Neutrophil (primary cell): ENCODE results near the gene SERBP1.

Experiments
- H3K27ac ChIP-seq: fragments of 200-600 bp; sonication (generic); 2 replicates; pipeline ENCODE4 v1.5.1; 2016; ENCODE audit warnings: mild to moderate bottlenecking, moderate library complexity
- H3K27me3 ChIP-seq: fragments of 200-600 bp; sonication (generic); 2 replicates; pipeline ENCODE4 v1.6.0; 2016; ENCODE audit warnings: mild to moderate bottlenecking
- H3K36me3 ChIP-seq: fragments of 200-600 bp; sonication (generic); 2 replicates; pipeline ENCODE4 v1.5.1; 2017
- H3K4me1 ChIP-seq, 2 experiments: fragments of 200-600 bp in 1 of 2; sonication (generic) in 1 of 2; 1 replicate in 1 of 2; 2 replicates in 1 of 2; pipeline versions ENCODE4 v1.5.1 to v1.6.1; 2013 to 2016; ENCODE audit warnings: low read depth in 1 of 2, low read length in 1 of 2, mild to moderate bottlenecking in 1 of 2, moderate library complexity in 1 of 2; ENCODE audit not compliant: control insufficient read depth in 1 of 2, insufficient read depth in 1 of 2
- H3K4me3 ChIP-seq, 2 experiments: fragments of 200-600 bp in 1 of 2; sonication (generic) in 1 of 2; 1 replicate in 1 of 2; 2 replicates in 1 of 2; pipeline ENCODE4 v1.5.1; 2013 to 2016; ENCODE audit warnings: low read depth in 1 of 2, low read length in 1 of 2, mild to moderate bottlenecking in 1 of 2, moderate library complexity in 1 of 2
- H3K9me3 ChIP-seq: fragments of 200-600 bp; sonication (generic); 2 replicates; pipeline ENCODE4 v1.5.1; 2016
- TF ChIP-seq, protein P1 (sequence below): fragments of 200-600 bp; sonication (generic); IDR thresholded peaks from 2 replicates; pipeline ENCODE4 v1.5.1; 2016; ENCODE audit warnings: antibody characterized with exemption

Gene SERBP1

DNA sequence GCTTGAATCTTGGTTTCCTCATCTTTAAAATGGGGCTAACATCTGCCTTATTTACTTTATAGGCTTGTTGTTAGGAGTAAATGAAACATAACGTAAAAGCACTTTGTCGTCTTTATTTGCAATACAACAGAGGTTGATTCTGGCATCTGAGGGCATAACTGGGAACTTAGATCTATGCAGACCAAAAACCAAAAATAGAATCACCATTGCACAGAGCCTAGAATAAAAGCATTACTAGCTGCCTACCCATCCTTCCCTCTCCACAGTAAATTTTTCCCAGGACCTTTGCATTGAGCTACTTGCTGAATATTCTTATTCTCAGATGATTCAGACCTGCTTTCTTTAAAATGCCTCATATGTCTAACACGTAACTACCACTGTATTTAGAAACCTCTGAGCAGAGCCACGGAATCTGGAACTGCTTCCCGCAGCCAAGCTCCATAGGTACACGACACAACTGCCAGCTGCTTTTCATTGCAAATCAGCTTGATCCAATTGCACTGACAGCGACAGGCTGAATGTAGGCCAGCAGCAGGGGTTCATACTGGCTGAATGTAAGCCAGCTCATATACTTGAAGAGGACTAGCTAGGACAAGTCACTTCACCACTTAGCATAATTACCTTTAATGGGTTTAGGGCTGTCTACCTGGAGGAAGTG lies 33.2 kb upstream of the SERBP1 start:
- TF ChIP-seq, protein P1, sequence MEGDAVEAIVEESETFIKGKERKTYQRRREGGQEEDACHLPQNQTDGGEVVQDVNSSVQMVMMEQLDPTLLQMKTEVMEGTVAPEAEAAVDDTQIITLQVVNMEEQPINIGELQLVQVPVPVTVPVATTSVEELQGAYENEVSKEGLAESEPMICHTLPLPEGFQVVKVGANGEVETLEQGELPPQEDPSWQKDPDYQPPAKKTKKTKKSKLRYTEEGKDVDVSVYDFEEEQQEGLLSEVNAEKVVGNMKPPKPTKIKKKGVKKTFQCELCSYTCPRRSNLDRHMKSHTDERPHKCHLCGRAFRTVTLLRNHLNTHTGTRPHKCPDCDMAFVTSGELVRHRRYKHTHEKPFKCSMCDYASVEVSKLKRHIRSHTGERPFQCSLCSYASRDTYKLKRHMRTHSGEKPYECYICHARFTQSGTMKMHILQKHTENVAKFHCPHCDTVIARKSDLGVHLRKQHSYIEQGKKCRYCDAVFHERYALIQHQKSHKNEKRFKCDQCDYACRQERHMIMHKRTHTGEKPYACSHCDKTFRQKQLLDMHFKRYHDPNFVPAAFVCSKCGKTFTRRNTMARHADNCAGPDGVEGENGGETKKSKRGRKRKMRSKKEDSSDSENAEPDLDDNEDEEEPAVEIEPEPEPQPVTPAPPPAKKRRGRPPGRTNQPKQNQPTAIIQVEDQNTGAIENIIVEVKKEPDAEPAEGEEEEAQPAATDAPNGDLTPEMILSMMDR: no peak
- Histone ChIP-seq H3K27me3 (no peaks in the 10 kb centered on the region), H3K27ac (no peak overlapping the region), H3K9me3 (no peaks in the 10 kb centered on the region), H3K4me3 (no peak overlapping the region), H3K4me1 (no peaks in the 10 kb centered on the region), H3K36me3 (no peaks in the 10 kb centered on the region)

DNA sequence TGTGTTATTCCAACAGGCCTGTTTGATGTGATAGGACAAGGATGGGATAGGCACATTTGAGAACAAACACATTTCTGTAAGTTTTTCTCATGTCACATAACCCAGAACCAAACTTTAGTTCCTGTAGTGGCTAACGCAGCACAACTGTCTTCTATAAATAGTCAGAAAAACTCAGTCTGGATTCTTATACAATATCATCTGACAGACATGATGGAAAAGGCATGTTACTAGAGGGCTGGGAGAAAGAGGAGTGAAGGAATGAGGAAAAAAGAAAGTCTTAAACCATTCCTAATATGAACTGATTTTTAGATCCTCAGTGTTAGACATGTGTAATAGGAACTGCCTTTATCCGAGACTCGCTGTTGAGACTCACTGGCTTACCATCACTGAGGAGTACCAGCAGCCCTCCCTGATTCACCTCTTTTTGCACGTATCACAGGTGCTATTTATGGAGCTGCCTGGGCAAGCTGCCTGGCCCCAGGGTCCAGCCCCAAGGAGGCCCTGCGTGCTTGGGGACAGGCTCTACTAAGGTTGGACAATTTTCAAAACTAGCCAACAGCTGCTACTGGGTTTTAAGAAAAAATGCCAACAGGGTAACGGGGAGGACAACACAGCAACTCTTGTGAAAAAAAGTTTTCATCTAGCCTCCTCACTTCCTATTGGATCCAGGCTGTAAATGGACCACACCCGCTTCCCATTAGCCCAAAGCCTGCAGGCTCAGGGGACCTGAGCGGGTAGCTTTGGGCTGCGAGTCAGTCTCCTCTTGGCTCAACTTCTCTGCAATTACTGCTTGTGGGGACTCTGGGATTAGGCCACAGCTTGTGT lies 30.7 kb upstream of the SERBP1 start:
- H3K36me3 ChIP-seq: no peaks in the 10 kb centered on the region
- no peak overlapping the region for H3K27ac ChIP-seq
- H3K9me3 ChIP-seq: no peaks in the 10 kb centered on the region
- H3K4me1 ChIP-seq: peaks cover 2 to 6% of the 10 kb centered on the region in 2 experiments
- TF ChIP-seq, protein P1: no peak
- H3K27me3 ChIP-seq: no peaks in the 10 kb centered on the region
- no peak overlapping the region for H3K4me3 ChIP-seq

GRCh38 chr1:67459068-67459467 lies 28.9 kb upstream of the SERBP1 start:
- H3K9me3 ChIP-seq: no peaks in the 10 kb centered on the region
- no peaks in the 10 kb centered on the region for H3K36me3 ChIP-seq
- TF ChIP-seq, protein P1: no peak
- no peak overlapping the region for H3K4me3 ChIP-seq
- H3K4me1 ChIP-seq: peaks cover 2 to 6% of the 10 kb centered on the region in 2 experiments
- H3K27ac ChIP-seq: no peak overlapping the region
- no peaks in the 10 kb centered on the region for H3K27me3 ChIP-seq

DNA sequence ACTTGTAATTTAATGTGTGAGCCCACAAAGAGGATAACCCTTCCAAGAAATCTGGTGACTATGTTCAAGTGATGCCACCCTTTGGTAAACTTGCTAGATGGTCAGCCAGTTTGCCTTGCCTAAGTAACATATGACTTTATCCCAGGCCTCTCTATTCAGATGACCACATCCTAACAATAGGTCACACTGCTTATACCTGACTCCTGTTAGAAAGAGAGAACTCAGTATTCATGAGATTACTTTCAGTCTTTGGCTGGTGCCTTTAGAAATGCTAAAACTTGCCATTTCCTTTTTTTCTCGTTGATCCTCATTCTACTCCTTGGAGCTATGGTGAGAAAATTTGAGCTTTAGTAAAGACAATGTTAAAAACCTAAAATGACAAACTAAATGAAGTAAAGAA lies 28.5 kb upstream of the SERBP1 start:
- no peaks in the 10 kb centered on the region for H3K36me3 ChIP-seq
- TF ChIP-seq, protein P1: no peak

DNA sequence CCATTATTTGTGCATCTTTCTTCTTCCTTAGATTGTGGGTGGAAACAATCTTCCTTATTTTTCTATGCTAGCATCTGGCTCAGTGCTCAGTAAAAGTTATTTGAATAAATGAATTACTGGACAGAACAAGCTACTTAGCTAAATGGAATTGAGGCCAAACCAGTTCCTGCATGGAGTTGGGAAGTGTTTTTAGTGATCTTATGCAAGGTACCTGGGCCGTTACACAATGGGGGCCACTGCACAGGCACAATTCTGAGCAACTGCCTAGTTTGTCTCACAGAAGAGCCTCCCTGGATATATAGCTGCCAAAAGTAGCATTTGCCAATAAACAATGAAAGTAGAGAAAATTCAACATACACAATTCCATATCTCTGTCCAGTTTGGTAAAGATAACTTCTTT lies 27.0 kb upstream of the SERBP1 start:
- Histone ChIP-seq H3K36me3 (no peaks in the 10 kb centered on the region), H3K27ac (no peak overlapping the region), H3K9me3 (no peaks in the 10 kb centered on the region), H3K27me3 (no peaks in the 10 kb centered on the region), H3K4me1 (peaks cover 2 to 6% of the 10 kb centered on the region in 2 experiments), H3K4me3 (no peak overlapping the region)
- TF ChIP-seq, protein P1: no peak

More for the DNA sequence above, 28.5 kb upstream of the SERBP1 start:
- H3K9me3 ChIP-seq: no peaks in the 10 kb centered on the region
- H3K4me3 ChIP-seq: no peak overlapping the region
- H3K27ac ChIP-seq: no peak overlapping the region
- H3K4me1 ChIP-seq: peaks cover 2 to 6% of the 10 kb centered on the region in 2 experiments
- H3K27me3 ChIP-seq: no peaks in the 10 kb centered on the region
